ENCODE measurements around the gene SDF4.
"Not testable (repeated sequence)": the region's sequence is repeated elsewhere in the genome, so short reads cannot be mapped to it uniquely, and the experiment has no call there.

SDF4 gene

DNA sequence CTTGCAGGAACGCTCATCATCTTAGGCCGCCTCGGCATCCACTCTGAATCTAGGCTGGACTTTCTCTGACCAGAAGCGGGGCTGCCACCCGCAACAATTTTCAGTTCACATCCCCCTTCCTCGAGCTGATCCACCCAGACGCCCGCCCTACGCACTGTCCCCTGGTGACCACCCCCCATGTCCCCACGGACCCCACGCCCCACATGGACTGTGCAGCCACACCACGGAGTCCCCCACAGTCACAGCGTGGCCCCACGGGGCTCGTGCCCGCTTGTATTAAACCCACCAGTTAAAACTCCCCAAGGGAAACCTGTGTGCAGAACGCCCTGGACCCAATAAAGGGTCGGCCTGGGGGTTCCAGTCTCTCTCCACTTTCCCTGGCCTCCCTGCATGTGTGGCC, 27.7 kb upstream of the SDF4 start:
- DNase-seq: no peak

GRCh38 chr1:1259119-1259488, 27.3 kb upstream of the SDF4 start:
- no peak for DNase-seq

- no peak for DNase-seq
Measured at GRCh38 chr1:1256956-1257871, 25.4 kb upstream of the SDF4 start.

DNA sequence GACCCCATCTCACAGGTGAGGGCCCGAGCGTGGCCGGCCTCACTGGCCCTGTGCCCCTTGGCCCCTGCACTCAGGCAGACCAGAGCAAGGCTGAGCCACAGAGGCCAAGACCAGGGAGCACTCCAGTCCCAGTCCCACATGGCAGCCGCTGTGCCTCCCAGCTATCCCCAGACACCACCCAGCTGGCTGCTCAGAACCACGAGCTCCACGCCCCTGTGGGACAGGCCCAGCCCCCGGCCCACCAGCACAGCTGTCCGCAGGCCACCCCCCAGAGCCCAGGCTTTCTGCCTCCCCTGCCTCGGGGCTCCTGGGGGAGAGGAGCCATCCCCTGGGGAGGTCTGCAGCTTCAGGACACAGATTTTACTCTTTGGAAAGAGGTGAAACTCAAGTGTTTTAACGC, 23.8 kb upstream of the SDF4 start:
- DNase-seq: no peak

- DNase-seq: no peak
Measured at GRCh38 chr1:1255078-1255477, 23.3 kb upstream of the SDF4 start.

DNA sequence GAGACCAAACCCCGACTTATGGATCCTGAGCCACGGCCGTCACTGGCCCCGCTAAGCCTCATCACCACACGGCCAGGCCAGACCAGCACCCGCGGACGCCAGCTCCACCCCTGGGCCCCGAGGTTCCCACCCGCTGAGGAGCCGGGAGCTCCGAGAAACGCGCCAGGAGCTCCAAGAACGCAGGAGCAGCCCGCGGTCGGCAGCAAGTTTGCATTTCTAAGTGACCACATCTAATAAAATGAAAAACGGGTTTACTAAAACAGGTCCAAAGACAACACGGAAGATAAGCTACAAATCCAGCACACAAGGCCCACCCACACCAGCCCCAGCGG, 22.8 kb upstream of the SDF4 start:
- no peak for DNase-seq

DNA sequence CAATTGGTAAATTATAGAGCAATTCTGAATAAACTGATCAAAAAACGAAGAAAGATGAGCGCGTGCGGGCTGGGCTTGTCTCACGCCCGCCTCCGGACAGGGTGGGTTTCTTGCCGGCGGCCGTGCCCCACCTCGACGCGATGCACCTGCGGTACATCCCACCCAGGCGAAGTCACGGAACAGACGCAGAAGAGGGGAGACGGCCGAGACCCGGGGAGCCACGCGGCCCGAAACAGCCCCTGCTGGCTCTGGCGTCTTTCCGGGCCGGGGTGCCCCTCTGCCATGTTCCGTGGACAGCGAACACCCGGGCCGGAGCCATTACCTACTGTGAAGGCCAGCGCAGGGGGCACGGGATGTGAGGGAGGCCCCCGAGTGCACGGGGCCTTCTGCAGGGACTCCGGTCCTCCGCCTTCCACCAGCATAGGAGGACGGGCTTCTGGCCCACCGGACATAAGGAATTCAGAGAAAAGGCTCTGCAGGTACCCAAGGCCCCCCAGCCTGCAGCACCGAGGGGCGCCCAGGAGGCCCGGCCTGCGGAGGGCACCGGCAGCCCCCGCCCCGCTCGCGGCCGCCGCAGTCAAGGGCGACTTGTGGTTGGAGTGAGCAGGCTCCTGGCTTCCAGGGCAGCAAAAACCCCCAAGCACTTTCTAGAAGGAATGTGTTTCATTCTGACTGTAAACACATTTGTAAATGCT, 22.3 kb upstream of the SDF4 start:
- no peak for DNase-seq

- no peak for DNase-seq
Measured at GRCh38 chr1:1253314-1253713, 21.5 kb upstream of the SDF4 start.

GRCh38 chr1:1250786-1251284, 19.0 kb upstream of the SDF4 start:
- DNase-seq: peak; percentile 69

DNA sequence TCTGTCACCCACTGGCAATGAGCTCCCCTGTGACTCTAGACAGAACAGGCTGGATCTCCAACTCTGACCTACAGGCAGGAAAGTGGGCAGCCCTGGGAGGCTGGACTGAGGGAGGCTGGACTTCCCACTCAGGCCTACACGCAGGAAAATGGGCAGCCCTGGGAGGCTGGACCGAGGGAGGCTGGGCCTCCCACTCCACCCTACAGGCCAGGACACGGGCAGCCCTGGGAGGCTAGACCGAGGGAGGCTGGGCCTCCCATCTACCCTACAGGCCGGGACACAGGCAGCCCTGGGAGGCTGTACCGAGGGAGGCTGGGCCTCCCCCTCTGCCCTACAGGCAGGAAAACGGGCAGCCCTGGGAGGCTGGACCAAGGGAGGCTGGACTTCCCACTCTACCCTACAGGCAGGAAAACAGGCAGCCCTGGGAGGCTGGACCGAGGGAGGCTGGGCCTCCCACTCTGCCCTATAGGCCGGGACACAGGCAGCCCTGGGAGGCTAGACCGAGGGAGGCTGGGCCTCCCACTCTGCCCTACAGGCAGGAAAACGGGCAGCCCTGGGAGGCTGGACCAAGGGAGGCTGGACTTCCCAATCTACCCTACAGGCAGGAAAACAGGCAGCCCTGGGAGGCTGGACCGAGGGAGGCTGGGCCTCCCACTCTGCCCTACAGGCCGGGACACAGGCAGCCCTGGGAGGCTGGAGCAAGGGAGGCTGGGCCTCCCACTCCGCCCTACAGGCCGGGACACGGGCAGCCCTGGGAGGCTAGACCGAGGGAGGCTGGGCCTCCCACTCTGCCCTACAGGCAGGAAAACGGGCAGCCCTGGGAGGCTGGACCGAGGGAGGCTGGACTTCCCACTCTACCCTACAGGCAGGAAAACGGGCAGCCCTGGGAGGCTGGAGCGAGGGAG, 16.5 kb upstream of the SDF4 start:
- not testable (repeated sequence) for DNase-seq

- DNase-seq: no peak
Measured at GRCh38 chr1:1247341-1247913, 15.6 kb upstream of the SDF4 start.

DNA sequence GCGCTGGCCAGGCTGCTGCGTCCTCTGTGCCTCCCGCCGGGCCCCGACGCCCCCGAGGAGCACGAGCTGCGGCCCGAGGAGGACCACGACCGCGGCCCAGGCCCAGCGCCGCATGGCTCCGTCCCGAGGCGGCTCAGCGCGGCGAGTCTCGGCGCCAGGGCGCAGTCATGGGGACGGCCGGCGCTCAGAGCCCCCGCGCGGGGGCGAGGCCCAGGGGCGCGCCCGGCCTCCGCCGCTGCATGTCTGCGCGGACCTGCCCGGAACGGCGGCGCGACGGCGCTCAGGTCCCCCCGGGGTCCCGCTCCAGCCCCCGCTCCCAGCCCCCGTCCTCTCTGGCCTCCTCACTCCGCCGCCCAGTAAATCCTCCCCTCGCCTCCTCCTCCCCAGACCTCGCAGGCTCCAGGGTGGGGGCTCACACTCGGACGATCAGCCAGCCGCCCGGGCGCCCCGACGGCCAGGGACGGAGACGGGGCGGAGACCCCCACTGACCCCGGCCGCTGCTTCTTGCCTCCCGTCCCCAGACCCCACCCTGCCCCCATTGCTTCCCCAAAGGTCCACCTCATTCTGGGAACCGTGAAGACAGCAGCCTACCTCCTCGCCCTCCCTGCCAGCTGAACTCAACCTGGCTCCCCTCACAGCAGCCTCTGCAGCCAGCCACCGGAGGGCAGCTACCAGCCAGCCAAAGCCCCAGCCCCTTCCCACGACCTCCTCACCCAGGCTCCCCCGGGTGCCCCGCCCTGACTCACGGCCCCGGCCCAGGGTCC, 15.0 kb upstream of the SDF4 start, which contains the start of gene C1QTNF12:
TSS of gene C1QTNF12 (minus strand) at position 146 of the 764 bp plus-strand sequence. CDS start at position 114, 32 bp downstream.
- DNase-seq: no peak

- no peak for DNase-seq
Measured at GRCh38 chr1:1245817-1246576, 14.2 kb upstream of the SDF4 start.

GRCh38 chr1:1245178-1245816, 13.5 kb upstream of the SDF4 start:
- DNase-seq: no peak

DNA sequence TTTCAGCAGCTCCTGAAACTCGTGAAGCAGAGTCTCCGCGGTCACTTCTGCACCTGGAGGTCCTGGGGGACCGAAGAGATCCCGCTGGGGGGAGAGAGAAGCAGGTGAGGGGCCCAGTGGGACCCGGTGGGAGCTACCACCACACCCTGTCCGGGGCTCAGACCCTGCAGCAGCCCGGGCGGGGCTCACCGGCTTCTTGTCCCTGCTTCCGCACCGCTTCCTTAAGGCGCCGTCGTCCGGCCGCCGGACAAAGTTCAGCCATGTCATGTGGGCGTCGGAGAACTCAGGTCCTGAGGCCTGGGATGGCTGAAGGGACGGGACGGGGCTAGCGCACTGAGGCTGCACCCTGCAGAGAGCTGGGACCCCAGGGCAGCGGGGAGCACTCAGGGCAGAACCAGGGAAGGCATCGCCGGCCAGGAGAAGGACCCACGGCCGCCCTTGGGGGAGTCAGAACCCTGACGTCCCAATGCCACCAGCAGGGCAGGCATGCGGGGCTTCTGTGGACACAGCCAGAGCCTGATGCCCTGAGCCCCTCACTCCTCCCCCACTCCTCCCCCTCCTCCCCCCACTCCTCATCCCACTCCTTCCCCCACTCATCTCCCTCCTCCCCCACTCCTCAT, 12.5 kb upstream of the SDF4 start:
- no peak for DNase-seq

DNA sequence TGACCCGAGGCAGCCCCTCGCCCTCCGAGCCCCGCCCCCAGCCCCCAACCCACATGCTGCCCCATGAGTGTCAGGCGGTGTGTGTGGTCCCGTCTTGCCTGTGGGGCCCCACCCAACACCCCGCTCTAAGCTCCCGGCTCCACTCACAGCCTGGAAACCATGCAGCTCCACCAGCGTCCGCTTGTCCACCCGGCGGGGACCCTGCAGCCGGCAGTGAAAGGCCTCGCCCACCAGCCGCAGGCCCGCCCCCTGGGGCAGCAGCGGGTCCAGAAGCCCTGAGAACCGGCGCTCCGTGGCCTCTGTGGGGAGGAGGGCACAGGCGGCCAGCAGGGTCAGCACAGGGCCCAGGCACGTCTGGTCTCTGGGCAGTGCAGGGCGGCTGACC, 12.0 kb upstream of the SDF4 start:
- no peak for DNase-seq

GRCh38 chr1:1243266-1243660, 11.5 kb upstream of the SDF4 start:
- no peak for DNase-seq

GRCh38 chr1:1242461-1243265, 10.9 kb upstream of the SDF4 start:
- DNase-seq: no peak

DNA sequence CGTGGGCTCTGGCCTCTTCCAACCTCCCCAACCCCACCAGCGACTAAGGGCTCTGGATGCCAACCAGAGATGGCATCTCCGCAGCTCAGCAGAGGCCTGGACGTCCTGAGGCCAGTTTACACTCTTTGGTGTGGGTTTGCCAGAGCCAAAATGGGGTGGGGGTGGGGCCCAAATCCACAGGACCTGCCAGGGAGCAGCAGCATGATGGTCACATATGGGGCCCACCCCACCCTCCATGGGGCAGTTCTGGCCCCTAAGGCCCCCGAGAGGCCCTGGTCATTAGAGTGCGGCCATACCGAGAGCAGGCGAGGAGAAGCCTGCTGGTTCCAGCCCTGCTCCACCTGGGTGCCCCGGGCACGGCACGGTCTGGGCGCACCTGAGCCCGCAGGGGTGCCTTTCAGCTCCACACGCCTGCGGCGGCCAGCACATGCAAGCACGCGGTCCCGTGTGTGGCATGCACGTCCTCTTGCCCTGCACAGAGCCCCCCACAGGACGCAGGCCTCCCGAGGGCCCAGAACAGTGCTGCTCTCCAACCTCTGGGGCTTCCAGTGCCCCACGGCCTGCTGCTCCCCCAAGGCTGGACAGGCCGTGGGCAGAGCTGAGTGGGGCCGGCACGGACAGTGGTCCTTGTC, 9.9 kb upstream of the SDF4 start:
- DNase-seq: no peak

All from stimulated activated CD8-positive, alpha-beta memory T cell treated with anti-CD3 and anti-CD28 coated beads, Interleukin-4, amount 100 ng/mL, for 48 hours (primary cell).